HG02798 (cell line): ENCODE results near the gene DDI2.
A peak's percentile ranks its signal among the peaks of the same experiment; 100 is the strongest.

Experiments used
- ATAC-seq: cut with Tn5 transposase; IDR thresholded peaks from one replicate; pipeline ENCODE4 v1.9.1; 2021; ENCODE audit warnings: mild to moderate bottlenecking; ENCODE audit not compliant: unreplicated experiment, poor library complexity

Gene DDI2

GRCh38 chr1:15674386-15675159, 57.3 kb downstream of the DDI2 start:
- ATAC-seq, result no peak

- ATAC-seq, result no peak
Measured at GRCh38 chr1:15676010-15676409, 58.8 kb downstream of the DDI2 start.

- no peak for ATAC-seq
Measured at GRCh38 chr1:15676688-15677661, 59.7 kb downstream of the DDI2 start.

GRCh38 chr1:15678578-15678977, 61.3 kb downstream of the DDI2 start:
- ATAC-seq, result no peak

- no peak for ATAC-seq
Measured at GRCh38 chr1:15680131-15680530, 62.9 kb downstream of the DDI2 start.

- ATAC-seq, result no peak
Measured at GRCh38 chr1:15680561-15681348, 63.5 kb downstream of the DDI2 start.

GRCh38 chr1:15681349-15682292, 64.4 kb downstream of the DDI2 start:
- ATAC-seq, result no peak

- ATAC-seq, result no peak
Measured at GRCh38 chr1:15682936-15683341, 65.7 kb downstream of the DDI2 start.

- no peak for ATAC-seq
Measured at GRCh38 chr1:15683345-15684039, 66.2 kb downstream of the DDI2 start.

- ATAC-seq, result peak; percentile 70
Measured at GRCh38 chr1:15684042-15684461, 66.8 kb downstream of the DDI2 start, which contains the start of gene PLEKHM2. TSS of gene PLEKHM2 (plus strand) at chr1:15684320. CDS start at chr1:15684559, 239 bp downstream.

GRCh38 chr1:15684468-15685291, 67.4 kb downstream of the DDI2 start:
- ATAC-seq, result peak; percentile 26

- ATAC-seq, result no peak
Measured at GRCh38 chr1:15685820-15686219, 68.6 kb downstream of the DDI2 start.

GRCh38 chr1:15687446-15687845, 70.2 kb downstream of the DDI2 start:
- no peak for ATAC-seq

GRCh38 chr1:15690317-15690716, 73.1 kb downstream of the DDI2 start:
- no peak for ATAC-seq

- ATAC-seq, result no peak
Measured at GRCh38 chr1:15691434-15692032, 74.3 kb downstream of the DDI2 start.

- no peak for ATAC-seq
Measured at GRCh38 chr1:15692121-15692682, 74.9 kb downstream of the DDI2 start.

- ATAC-seq, result no peak
Measured at GRCh38 chr1:15693371-15693770, 76.1 kb downstream of the DDI2 start.
